CD8-positive, alpha-beta memory T cell (primary cell): ENCODE results near the gene DNHD1. TPM values are rescaled to one million over a fixed set of nuclear protein-coding genes. Genes with fewer than 3 reads are reported as not detected.
"Not testable (repeated sequence)": the region's sequence is repeated elsewhere in the genome, so short reads cannot be mapped to it uniquely, and the experiment has no call there.

ENCODE experiments used
- CTCF ChIA-PET: fragments of 350-600 bp; sonication (Branson Sonifier 250); formaldehyde crosslinking; loops from one replicate; lab custom pipeline; 2021; ENCODE audit warnings: antibody characterized with exemption; lab: Charles Lee
- POLR2A ChIA-PET: fragments of 350-600 bp; sonication (Branson Sonifier 250); formaldehyde crosslinking; loops from one replicate; lab custom pipeline; 2021; ENCODE audit warnings: antibody characterized with exemption; lab: Charles Lee
- DNase-seq, 5 donors: peaks; one replicate each; pipeline versions ENCODE4 v3.0.0 to v3.0.0-alpha.2; 2020 to 2022; ENCODE audit warnings: mixed read lengths in 1 of 5
- H3K27ac ChIP-seq: one replicate; pipeline ENCODE4 v1.7.0; 2013; ENCODE audit warnings: low read depth, mild to moderate bottlenecking, low read length, moderate library complexity
- H3K27me3 ChIP-seq: 2 replicates; pipeline ENCODE4 v1.7.0; 2013; ENCODE audit warnings: low read length, mild to moderate bottlenecking; ENCODE audit not compliant: insufficient read depth, poor library complexity, severe bottlenecking
- H3K36me3 ChIP-seq: 2 replicates; pipeline ENCODE4 v1.7.0; 2013; ENCODE audit warnings: mild to moderate bottlenecking, low read length, moderate library complexity; ENCODE audit not compliant: insufficient read depth
- H3K4me1 ChIP-seq: 2 replicates; pipeline ENCODE4 v1.7.0; 2013; ENCODE audit warnings: mild to moderate bottlenecking, low read length, moderate library complexity; ENCODE audit not compliant: insufficient read depth
- H3K4me3 ChIP-seq: 2 replicates; pipeline ENCODE4 v1.7.0; 2013; ENCODE audit warnings: mild to moderate bottlenecking, low read length
- H3K9me3 ChIP-seq: 2 replicates; pipeline ENCODE4 v1.7.0; 2013; ENCODE audit warnings: mild to moderate bottlenecking, low read length
- H3K27ac Mint-ChIP-seq, 8 donors: one replicate each; pipeline ENCODE4 v1.8.0; 2020 to 2021; ENCODE audit warnings: mixed read lengths in 8 of 8, mild to moderate bottlenecking in 6 of 8, inconsistent platforms in 3 of 8, moderate library complexity in 3 of 8
- H3K27me3 Mint-ChIP-seq, 2 donors: one replicate each; pipeline ENCODE4 v1.8.0; 2020 to 2021; ENCODE audit warnings: mixed read lengths in 2 of 2, mild to moderate bottlenecking in 1 of 2, moderate library complexity in 1 of 2
- H3K36me3 Mint-ChIP-seq, 3 donors: one replicate each; pipeline ENCODE4 v1.8.0; 2020 to 2021; ENCODE audit warnings: mixed read lengths in 3 of 3, inconsistent platforms in 1 of 3, mild to moderate bottlenecking in 1 of 3
- H3K4me1 Mint-ChIP-seq, 3 donors: one replicate each; pipeline ENCODE4 v1.8.0; 2020 to 2021; ENCODE audit warnings: mixed read lengths in 3 of 3, inconsistent platforms in 1 of 3, mild to moderate bottlenecking in 1 of 3
- H3K4me3 Mint-ChIP-seq, 7 donors: one replicate each; pipeline ENCODE4 v1.8.0; 2020 to 2021; ENCODE audit warnings: mixed read lengths in 7 of 7, mild to moderate bottlenecking in 6 of 7, moderate library complexity in 4 of 7, inconsistent platforms in 2 of 7
- H3K9me3 Mint-ChIP-seq, 5 donors: one replicate each; pipeline ENCODE4 v1.8.0; 2020 to 2022; ENCODE audit warnings: mixed read lengths in 5 of 5, mild to moderate bottlenecking in 3 of 5, moderate library complexity in 2 of 5, inconsistent platforms in 1 of 5
- polyA plus RNA-seq: library from polyadenylated mRNA; unstranded; fragments of 300-500 nt; fragmentation: Illumina TruSeq; gene quantifications from one replicate; pipeline ENCODE4 v1.2.3, GENCODE V29; 2021
- total RNA-seq, 2 experiments: library from RNA; stranded (reverse); gene quantifications; one replicate each; pipeline ENCODE4 v1.2.3, GENCODE V29; 2021

DNHD1 gene
- total and polyA plus RNA-seq, 3 experiments from 2014 or later: 1.9 to 9.2 (median 8.0) TPM

- no peaks in the 10 kb centered on the region for H3K4me1 ChIP-seq
- no peak overlapping the region for H3K4me3 ChIP-seq
- DNase-seq: no peak
- Mint-ChIP-seq H3K9me3 (no peaks in the 10 kb centered on the region), H3K36me3 (peaks cover 0 to 74% (median 14%) of the 10 kb centered on the region in 3 donors), H3K4me3 (no peak overlapping the region), H3K27me3 (no peaks in the 10 kb centered on the region), H3K27ac (no peak overlapping the region), H3K4me1 (peaks cover 6 to 19% (median 14%) of the 10 kb centered on the region in 3 donors)
- CTCF ChIA-PET: no interaction called here
- POLR2A ChIA-PET: interaction anchor here (0.5 kb wide), 1 partner anchor 13 kb away, joined by 3 read pairs; no protein-coding TSS in a partner anchor
- peaks cover 18% of the 10 kb centered on the region for H3K36me3 ChIP-seq
- no peaks in the 10 kb centered on the region for H3K9me3 ChIP-seq
- no peak overlapping the region for H3K27ac ChIP-seq
- H3K27me3 ChIP-seq: no peaks in the 10 kb centered on the region
Measured at GRCh38 chr11:6498121-6498520, 1.0 kb downstream of the DNHD1 start.

GRCh38 chr11:6498544-6498943 is 1.5 kb downstream of the DNHD1 start:
- H3K36me3 ChIP-seq: peaks cover 15% of the 10 kb centered on the region
- Mint-ChIP-seq H3K27ac (peak overlapping the region in 1 of 8 donors; percentile 26), H3K4me1 (peaks cover 6 to 15% (median 12%) of the 10 kb centered on the region in 3 donors), H3K4me3 (no peak overlapping the region), H3K9me3 (no peaks in the 10 kb centered on the region), H3K36me3 (peaks cover 0 to 74% (median 15%) of the 10 kb centered on the region in 3 donors), H3K27me3 (no peaks in the 10 kb centered on the region)
- no peak for DNase-seq
- ChIA-PET POLR2A (interaction anchor here (0.5 kb wide), 1 partner anchor 13 kb away, joined by 3 read pairs; no protein-coding TSS in a partner anchor), CTCF (interaction anchor here (0.8 kb wide), 1 partner anchor 135 kb away, joined by 3 read pairs; no protein-coding TSS in a partner anchor)
- no peaks in the 10 kb centered on the region for H3K4me1 ChIP-seq
- H3K4me3 ChIP-seq: no peak overlapping the region
- no peaks in the 10 kb centered on the region for H3K27me3 ChIP-seq
- no peaks in the 10 kb centered on the region for H3K9me3 ChIP-seq
- H3K27ac ChIP-seq: no peak overlapping the region

- H3K4me1 ChIP-seq: no peaks in the 10 kb centered on the region
- Mint-ChIP-seq H3K36me3 (peaks cover 0 to 67% (median 17%) of the 10 kb centered on the region in 3 donors), H3K27ac (peak overlapping the region in 2 of 8 donors; percentile 10 to 16), H3K4me1 (peaks cover 5 to 12% (median 8%) of the 10 kb centered on the region in 3 donors), H3K27me3 (no peaks in the 10 kb centered on the region), H3K4me3 (no peak overlapping the region), H3K9me3 (no peaks in the 10 kb centered on the region)
- no peaks in the 10 kb centered on the region for H3K9me3 ChIP-seq
- H3K27me3 ChIP-seq: no peaks in the 10 kb centered on the region
- CTCF ChIA-PET: no interaction called here
- H3K4me3 ChIP-seq: no peak overlapping the region
- DNase-seq: no peak
- peaks cover 9% of the 10 kb centered on the region for H3K36me3 ChIP-seq
- POLR2A ChIA-PET: no interaction called here
- H3K27ac ChIP-seq: no peak overlapping the region
Measured at GRCh38 chr11:6502382-6502781, 5.3 kb downstream of the DNHD1 start.

GRCh38 chr11:6504166-6504565 is 7.1 kb downstream of the DNHD1 start:
- ChIA-PET POLR2A (no interaction called here), CTCF (interaction anchor here (1.0 to 4.7 kb wide), 5 partner anchors 22 to 255 kb away, joined by 3 to 64 read pairs (median 6); partner anchors contain the start of genes ARFIP2 and TIMM10B)
- peak overlapping the region in 4 of 8 donors; percentile 28 to 84 (median 39) for H3K27ac Mint-ChIP-seq
- H3K4me1 ChIP-seq: no peaks in the 10 kb centered on the region
- no peaks in the 10 kb centered on the region for H3K27me3 Mint-ChIP-seq
- no peak overlapping the region for H3K4me3 Mint-ChIP-seq
- H3K9me3 ChIP-seq: no peaks in the 10 kb centered on the region
- DNase-seq: no peak
- H3K27me3 ChIP-seq: no peaks in the 10 kb centered on the region
- H3K27ac ChIP-seq: no peak overlapping the region
- H3K36me3 Mint-ChIP-seq: peaks cover 0 to 57% (median 15%) of the 10 kb centered on the region in 3 donors
- H3K4me3 ChIP-seq: no peak overlapping the region
- no peaks in the 10 kb centered on the region for H3K9me3 Mint-ChIP-seq
- peaks cover 5 to 12% (median 8%) of the 10 kb centered on the region in 3 donors for H3K4me1 Mint-ChIP-seq
- H3K36me3 ChIP-seq: no peaks in the 10 kb centered on the region

- ChIA-PET POLR2A (no interaction called here), CTCF (interaction anchor here (0.7 to 4.7 kb wide), 12 partner anchors 14 to 132 kb away, joined by 3 to 64 read pairs (median 4); partner anchors contain the start of genes ARFIP2 and TIMM10B)
- Mint-ChIP-seq H3K4me1 (peaks cover 5 to 11% (median 8%) of the 10 kb centered on the region in 3 donors), H3K27me3 (no peaks in the 10 kb centered on the region), H3K27ac (peak overlapping the region in 2 of 8 donors; percentile 17 to 57), H3K36me3 (peaks cover 0 to 59% (median 18%) of the 10 kb centered on the region in 3 donors), H3K4me3 (no peak overlapping the region), H3K9me3 (no peaks in the 10 kb centered on the region)
- Histone ChIP-seq H3K9me3 (no peaks in the 10 kb centered on the region), H3K4me3 (no peak overlapping the region), H3K36me3 (no peaks in the 10 kb centered on the region), H3K27me3 (no peaks in the 10 kb centered on the region), H3K27ac (no peak overlapping the region), H3K4me1 (no peaks in the 10 kb centered on the region)
- DNase-seq: peak in 2 of 5 donors; percentile 17 to 21
Measured at GRCh38 chr11:6505577-6506240, 8.6 kb downstream of the DNHD1 start.

- Histone ChIP-seq H3K27ac (no peak overlapping the region), H3K4me3 (no peak overlapping the region), H3K27me3 (no peaks in the 10 kb centered on the region), H3K36me3 (no peaks in the 10 kb centered on the region), H3K4me1 (no peaks in the 10 kb centered on the region), H3K9me3 (no peaks in the 10 kb centered on the region)
- peaks cover 16 to 68% (median 28%) of the 10 kb centered on the region in 3 donors for H3K36me3 Mint-ChIP-seq
- ChIA-PET POLR2A (no interaction called here), CTCF (no interaction called here)
- H3K4me1 Mint-ChIP-seq: no peaks in the 10 kb centered on the region
- DNase-seq: no peak
- H3K27me3 Mint-ChIP-seq: no peaks in the 10 kb centered on the region
- no peaks in the 10 kb centered on the region for H3K9me3 Mint-ChIP-seq
- H3K27ac Mint-ChIP-seq: no peak overlapping the region
- H3K4me3 Mint-ChIP-seq: no peak overlapping the region
Measured at GRCh38 chr11:6516865-6517264, 19.8 kb downstream of the DNHD1 start.

GRCh38 chr11:6520265-6520664 is 23.2 kb downstream of the DNHD1 start:
- no peaks in the 10 kb centered on the region for H3K9me3 ChIP-seq
- no peak overlapping the region for H3K4me3 Mint-ChIP-seq
- H3K9me3 Mint-ChIP-seq: no peaks in the 10 kb centered on the region
- no peak for DNase-seq
- CTCF ChIA-PET: interaction anchor here (1.2 kb wide), 1 partner anchor 15 kb away, joined by 3 read pairs; no protein-coding TSS in a partner anchor
- H3K4me1 ChIP-seq: no peaks in the 10 kb centered on the region
- H3K27ac Mint-ChIP-seq: no peak overlapping the region
- no peaks in the 10 kb centered on the region for H3K27me3 Mint-ChIP-seq
- no peaks in the 10 kb centered on the region for H3K4me1 Mint-ChIP-seq
- no peak overlapping the region for H3K27ac ChIP-seq
- POLR2A ChIA-PET: no interaction called here
- no peaks in the 10 kb centered on the region for H3K27me3 ChIP-seq
- H3K36me3 ChIP-seq: no peaks in the 10 kb centered on the region
- peaks cover 7 to 65% (median 20%) of the 10 kb centered on the region in 3 donors for H3K36me3 Mint-ChIP-seq
- no peak overlapping the region for H3K4me3 ChIP-seq

- DNase-seq, H3K27ac ChIP-seq, H3K4me3 Mint-ChIP-seq, H3K9me3 ChIP-seq, H3K4me1 ChIP-seq, POLR2A ChIA-PET, H3K4me3 ChIP-seq, H3K9me3 Mint-ChIP-seq, H3K27me3 Mint-ChIP-seq, H3K36me3 ChIP-seq, CTCF ChIA-PET, H3K27me3 ChIP-seq: not testable (repeated sequence)
- Mint-ChIP-seq H3K27ac (peak overlapping the region in 2 of 8 donors; percentile 10 to 48), H3K4me1 (peaks cover 11% of the 10 kb centered on the region in 3 donors), H3K36me3 (peaks cover 3 to 53% (median 15%) of the 10 kb centered on the region in 3 donors)
Measured at GRCh38 chr11:6521946-6522345, 24.9 kb downstream of the DNHD1 start.
